GM21423 (cell line): Measurements from ENCODE around the gene SPRING1.
"Not testable (repeated sequence)": the region's sequence is repeated elsewhere in the genome, so short reads cannot be mapped to it uniquely, and the experiment has no call there.

Experiments used
- ATAC-seq: cut with Tn5 transposase; IDR thresholded peaks from one replicate; pipeline ENCODE4 v1.9.1; 2021; ENCODE audit warnings: mild to moderate bottlenecking, moderate library complexity; ENCODE audit not compliant: unreplicated experiment

SPRING1 gene

DNA sequence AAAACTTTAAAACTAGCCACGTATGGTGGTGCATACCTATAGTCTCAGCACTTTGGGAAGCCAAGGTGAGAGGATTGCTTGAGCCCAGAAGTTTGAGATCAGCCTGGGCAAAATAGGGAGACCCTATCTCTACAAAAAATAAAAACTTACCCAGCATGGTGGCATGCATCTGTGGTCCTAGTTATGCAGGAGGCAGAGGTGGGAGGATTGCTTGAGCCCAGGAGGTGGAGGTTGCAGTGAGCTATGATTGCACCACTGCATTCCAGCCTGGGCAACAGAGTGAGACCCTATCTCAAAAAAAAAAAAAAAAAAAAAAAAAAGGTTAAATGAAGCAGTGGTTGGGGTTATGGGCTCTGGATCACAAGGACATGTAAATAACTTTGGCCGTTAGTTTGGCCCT lies 4.9 kb upstream of the SPRING1 start:
- not testable (repeated sequence) for ATAC-seq

- ATAC-seq: no peak
Measured at GRCh38 chr12:116739381-116739887, 1.6 kb upstream of the SPRING1 start.

- no peak for ATAC-seq
Measured at GRCh38 chr12:116736962-116737773, 701 bp downstream of the SPRING1 start.

GRCh38 chr12:116735951-116736599 lies 1.8 kb downstream of the SPRING1 start:
- ATAC-seq: no peak

- no peak for ATAC-seq
Measured at GRCh38 chr12:116735084-116735483, 2.8 kb downstream of the SPRING1 start.

- ATAC-seq: no peak
Measured at GRCh38 chr12:116734156-116734768, 3.6 kb downstream of the SPRING1 start.

- no peak for ATAC-seq
Measured at GRCh38 chr12:116731801-116732200, 6.1 kb downstream of the SPRING1 start.

GRCh38 chr12:116727891-116728290 lies 10.0 kb downstream of the SPRING1 start:
- ATAC-seq: no peak

DNA sequence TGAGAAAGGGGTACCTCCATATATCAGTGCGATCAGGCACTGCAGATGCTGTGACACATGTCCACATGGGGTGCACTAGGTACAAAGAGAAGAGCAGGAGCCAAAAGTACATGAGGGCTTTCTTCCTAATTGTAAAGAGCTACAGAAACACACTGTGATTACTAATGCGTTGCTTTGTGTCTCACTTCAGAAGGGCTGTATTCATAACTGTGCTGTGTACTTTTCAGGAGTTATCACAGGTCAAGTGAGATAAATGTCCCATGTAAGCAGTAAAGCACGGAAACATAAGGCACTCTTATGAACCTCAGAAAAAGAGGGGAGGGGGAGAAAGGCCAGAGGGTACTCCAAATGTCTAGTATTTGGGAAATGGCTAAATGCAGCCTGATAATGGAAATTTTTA lies 10.6 kb downstream of the SPRING1 start:
- no peak for ATAC-seq

GRCh38 chr12:116726694-116727093 lies 11.2 kb downstream of the SPRING1 start:
- no peak for ATAC-seq

DNA sequence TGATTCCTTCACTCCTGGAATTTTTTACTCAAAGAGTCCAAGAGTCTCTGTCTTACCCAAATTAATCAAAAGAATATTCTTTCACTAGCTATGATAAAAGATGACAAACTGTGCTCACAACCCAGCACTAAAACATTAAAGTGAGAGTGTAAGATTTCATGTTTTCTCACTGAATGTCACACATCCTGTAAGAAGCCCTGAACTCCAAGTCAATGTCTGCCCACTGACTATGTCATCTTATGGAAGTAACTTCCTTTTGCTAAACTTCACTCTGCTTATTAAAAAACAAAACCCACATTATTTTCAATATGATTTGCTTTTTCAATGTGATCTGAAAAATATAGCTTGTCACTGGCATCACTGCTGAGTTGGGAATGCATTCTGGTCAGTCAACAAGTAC lies 15.6 kb downstream of the SPRING1 start:
- ATAC-seq: no peak

GRCh38 chr12:116719731-116720528 lies 17.9 kb downstream of the SPRING1 start:
- ATAC-seq: no peak

DNA sequence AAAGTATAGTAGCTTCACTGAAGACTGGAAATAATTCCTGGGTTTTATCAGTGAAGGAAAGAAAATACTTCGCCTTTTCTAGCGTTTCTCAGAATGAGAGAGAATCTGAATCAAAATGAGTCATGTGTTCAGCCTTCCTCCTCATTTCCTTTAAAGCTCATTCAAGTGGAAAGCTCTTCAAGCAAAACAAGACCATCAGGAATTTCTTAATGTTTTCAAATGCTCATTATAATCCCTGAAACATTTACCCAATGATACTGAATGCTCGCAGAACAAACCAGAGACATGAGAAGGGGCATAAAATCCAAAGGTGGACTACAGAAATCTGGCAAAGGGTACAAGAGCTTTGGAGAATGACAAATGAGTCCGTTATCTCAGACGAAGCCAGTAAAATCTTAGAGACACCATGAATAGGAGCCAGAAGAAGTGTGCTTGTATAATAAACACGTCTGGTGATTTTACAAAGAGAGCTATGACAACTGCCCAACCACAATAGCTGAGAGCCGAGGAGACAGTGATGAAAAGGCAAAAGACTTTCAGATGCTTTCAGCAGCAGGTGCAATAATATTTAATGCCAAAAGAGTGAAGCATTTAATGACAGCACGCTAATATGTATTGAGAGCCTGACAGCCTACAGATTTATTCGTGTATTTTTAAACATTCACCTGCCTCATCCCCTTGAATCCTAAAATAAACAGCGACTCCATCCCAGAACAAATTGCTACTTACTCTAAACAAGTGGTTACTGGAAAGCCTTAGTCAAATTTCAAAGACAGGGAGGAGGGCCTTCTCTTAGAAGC lies 19.0 kb downstream of the SPRING1 start:
- no peak for ATAC-seq

GRCh38 chr12:116717466-116718437 lies 20.1 kb downstream of the SPRING1 start:
- ATAC-seq: no peak

GRCh38 chr12:116714175-116714574 lies 23.7 kb downstream of the SPRING1 start:
- no peak for ATAC-seq

GRCh38 chr12:116713527-116713926 lies 24.3 kb downstream of the SPRING1 start:
- no peak for ATAC-seq

GRCh38 chr12:116712458-116713303 lies 25.2 kb downstream of the SPRING1 start:
- no peak for ATAC-seq
